ENCODE measurements around the gene DNAJA4.

The DNAJA4 gene

DNA sequence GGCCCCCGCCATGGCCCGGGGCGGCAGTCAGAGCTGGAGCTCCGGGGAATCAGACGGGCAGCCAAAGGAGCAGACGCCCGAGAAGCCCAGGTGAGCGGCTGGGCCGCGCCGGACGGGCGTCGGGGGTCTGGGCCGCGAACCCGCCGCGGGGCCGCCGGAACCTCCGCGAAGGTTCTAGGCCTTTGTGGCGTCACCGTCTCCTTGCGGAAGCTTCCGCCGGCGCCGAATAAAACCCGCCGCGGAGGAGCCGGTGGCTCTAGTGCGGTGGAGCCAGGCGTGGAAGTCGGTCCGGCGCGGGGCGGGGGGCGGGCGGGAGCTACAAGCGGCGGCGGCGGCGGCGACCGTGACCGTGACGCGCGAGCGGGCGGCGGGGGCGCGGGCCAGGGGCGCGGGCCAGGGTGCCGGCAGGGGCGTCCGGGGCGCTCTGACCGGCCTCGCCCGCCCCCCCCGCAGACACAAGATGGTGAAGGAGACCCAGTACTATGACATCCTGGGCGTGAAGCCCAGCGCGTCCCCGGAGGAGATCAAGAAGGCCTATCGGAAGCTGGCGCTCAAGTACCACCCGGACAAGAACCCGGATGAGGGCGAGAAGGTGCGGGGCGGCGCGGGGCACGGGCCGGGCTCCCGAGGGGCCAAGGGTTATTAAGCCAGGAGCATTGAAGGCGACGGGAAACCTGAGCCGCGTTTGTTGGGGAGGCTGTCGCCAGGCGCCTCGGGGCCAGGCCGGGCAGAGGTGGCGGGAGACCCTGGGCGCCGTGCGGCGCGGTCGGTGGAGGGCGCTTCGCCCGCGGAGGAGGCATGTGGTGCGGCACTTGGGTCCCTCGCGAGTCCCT, at the start of gene DNAJA4:
Gene DNAJA4, plus strand, starts transcription at position 259 of the 833 bp plus-strand sequence. Its CDS starts 202 bp downstream, at position 461.
- peak; percentile 32 to 41 for DNase-seq (ENCODE audit: low read depth in 1 of 2, low spot score in 1 of 2)

DNA sequence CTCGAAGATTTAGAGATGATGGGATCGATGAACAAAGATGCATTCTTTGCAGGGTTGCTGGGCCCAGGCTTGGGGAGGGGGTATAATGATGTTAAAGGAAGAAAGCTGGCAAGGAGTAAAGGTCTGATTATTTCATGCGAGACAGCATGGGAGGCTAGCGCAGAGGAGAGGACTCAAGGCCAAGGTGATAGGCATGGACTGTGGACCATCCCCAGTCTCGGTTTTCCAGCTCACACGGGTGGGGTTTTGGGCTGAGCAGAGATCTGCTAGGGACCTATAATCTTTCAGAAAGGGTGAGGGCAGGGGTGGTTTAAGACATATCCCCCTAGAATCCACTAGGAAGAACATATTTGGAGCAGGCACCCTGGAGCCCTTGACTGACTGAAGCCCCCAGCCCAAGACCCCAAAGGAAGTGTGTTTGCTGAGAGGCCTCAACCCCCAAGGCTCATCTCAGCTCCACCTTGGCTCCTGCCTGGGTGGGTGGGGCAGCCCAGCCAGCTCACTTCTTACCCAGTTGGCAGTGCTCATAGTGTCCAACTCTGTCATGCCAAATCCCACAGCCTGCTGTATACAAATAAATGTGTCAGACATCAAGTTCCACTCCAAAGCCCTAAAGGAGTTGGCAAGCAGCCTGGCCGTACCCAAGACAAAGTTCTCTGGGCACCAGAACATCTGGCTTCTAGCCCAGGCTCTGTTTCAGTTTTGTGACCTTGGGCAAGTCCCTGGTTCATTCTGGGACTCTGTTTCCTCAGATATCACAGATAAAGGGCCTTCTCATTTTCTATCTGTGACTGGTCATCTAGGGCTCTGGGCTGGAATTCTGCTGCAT, 47.9 kb upstream of the DNAJA4 start:
- DNase-seq (ENCODE audit: low read depth in 1 of 2, low spot score in 1 of 2): no peak

DNA sequence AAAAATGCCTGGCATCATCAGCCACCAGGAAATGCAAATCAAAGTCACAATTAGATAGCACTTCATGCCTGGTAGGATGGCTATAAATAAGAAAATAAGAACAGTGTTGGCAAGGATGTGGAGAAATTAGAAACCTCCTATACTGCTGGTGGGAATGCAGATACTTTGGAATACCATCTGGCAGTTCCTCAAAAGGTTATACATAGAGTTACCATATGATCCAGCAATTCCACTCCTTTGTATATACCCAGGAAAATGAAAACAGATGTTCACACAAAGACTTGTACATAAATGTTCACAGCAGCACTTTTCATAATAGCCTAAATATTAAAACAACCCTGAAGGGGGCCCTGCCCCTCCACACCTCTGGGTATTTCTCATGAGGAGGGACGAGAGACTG, 43.6 kb upstream of the DNAJA4 start:
- DNase-seq (ENCODE audit: low read depth in 1 of 2, low spot score in 1 of 2): no peak

DNA sequence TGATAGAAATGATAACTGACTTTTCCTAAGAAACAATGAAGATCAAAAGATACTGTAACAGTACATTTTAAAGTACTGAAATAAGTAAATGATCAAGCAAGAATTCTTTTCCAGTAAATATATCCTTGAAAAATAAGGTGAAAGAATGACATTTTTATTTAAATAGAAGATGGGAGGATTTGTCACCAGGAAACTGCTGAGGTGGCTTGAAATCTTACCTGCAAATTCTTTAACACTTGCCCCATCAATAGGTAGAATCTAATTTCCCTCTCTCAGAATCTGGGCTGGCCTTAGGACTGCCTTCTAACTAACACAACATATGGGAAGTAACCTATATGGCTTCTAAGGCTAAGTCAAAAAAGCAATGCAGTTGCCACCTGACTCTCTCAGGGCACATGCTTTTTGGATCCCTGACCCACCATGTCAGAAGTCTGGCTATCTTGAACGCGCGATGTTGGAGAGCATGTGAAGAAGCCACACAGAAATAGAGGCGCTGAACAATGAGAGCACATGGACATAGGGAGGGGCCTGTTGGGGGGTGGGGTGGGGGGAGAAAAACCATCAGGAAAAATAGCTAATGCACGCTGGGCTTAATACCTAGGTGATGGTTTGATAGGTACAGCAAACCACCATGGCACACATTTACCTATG, 41.5 kb upstream of the DNAJA4 start:
- DNase-seq (ENCODE audit: low read depth in 1 of 2, low spot score in 1 of 2): no peak

DNA sequence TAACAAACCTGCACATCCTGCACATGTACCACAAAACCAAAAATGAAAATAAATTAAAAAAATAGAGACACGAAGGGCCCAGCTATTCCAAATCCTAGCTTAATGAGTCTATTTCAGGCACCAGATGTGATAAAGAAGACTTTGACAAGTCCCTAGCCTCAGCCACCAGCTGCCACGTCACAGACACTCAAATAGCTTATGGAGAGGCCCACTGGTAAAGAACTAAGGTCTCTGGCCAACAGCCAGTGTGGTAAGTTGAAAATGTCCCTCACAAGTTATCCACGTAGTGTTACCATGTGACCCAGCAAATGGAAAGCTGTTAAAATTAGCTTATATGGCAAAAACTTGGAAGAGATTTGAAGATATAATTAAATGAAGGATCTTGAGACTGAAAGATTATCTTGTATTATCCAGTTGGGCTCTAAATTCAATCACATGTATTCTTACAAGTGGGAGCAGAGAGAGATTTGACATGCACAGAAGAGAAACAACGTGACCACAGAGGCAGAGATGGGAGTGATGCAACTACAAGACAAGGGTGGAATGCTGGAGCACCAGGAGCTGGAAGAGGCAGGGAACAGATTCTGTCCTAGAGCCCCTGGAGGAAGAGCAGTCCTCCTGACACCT, 40.9 kb upstream of the DNAJA4 start:
- no peak for DNase-seq (ENCODE audit: low read depth in 1 of 2, low spot score in 1 of 2)

DNA sequence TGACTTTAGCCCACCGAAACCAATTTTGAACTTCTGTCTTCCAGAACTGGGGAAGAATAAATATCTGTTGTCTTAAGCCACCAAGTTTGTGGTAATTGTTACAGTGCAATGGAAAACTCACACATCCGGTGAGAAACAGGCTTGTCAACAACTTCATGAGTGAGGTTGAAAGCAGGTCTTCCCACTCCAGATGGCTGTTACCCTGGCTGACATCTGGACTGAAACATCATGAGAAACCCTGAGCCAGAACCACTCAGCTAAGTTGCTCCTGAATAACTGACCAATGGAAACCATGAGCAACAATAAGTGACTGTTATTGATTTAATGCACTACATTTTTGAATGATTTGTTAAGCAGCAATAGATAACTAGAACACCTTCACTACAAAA, 40.3 kb upstream of the DNAJA4 start:
- DNase-seq (ENCODE audit: low read depth in 1 of 2, low spot score in 1 of 2): no peak

DNA sequence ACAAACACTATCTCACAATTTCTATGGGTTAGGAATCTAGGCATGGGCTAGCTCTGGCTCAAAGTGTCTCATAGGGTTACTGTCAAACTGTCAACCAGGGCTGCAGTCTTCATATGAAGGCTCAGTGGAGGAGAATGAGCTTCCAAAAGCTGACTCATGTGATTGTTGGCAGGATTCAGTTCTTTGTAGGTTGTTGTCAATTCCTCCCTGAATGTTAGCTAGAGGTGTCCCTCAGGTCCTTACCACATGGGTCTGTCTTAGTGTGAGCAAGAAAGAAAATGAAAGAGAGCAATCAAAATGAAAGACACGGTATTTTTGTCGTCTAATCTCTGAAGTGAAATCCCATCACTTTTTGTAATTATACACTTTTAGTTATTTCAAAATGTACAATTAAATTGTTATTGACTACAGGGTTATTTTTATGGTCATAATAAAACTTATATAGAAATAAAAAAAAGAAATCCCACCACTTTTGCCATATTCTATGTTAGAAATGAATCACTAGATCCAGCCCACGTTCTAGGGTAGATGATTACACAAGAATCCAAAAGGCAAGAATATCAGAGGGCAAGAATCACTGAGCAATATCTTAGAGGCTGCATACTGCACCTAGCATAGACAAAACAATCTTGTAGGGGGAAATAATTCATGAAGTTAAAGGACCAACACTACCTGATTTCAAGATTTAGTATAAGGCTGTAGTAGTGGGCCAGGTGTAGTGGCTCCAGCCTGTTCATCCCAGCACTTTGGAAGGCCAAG, 38.4 kb upstream of the DNAJA4 start:
- no peak for DNase-seq (ENCODE audit: low read depth in 1 of 2, low spot score in 1 of 2)

DNA sequence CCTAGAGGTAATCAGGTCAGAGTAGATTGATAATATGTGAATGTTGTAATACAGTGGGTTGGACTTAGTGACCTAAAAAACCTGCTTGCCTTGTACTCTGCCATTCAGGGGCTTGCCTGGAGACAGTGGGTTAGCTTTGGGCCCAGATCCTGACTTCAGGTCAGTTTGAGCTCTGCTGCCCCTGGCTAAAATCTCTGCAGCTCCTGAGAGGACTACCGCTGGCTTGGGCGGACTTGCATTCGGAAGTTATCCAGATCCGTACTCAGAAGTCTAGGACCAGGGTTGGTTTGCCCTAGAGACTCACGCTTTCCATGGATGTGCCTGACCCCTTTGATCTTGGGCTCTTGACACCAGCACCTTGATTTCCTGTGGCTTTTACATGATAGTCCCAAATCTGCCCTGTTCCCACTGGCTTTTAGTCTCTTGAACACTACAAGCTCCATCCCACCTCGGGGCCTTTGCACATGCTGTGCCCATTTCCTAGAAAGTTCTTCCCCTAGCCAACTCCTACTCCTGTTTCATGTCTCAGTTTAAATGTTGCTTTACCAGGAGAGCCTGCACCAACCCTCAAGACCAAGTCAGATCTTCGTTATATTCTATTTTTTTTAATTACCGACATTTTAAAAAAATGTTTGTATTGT, 35.9 kb upstream of the DNAJA4 start:
- no peak for DNase-seq (ENCODE audit: low read depth in 1 of 2, low spot score in 1 of 2)

- DNase-seq (ENCODE audit: low read depth in 1 of 2, low spot score in 1 of 2): no peak
These were observed 34.6 kb upstream of the DNAJA4 start for GRCh38 chr15:78229431-78230406.

DNA sequence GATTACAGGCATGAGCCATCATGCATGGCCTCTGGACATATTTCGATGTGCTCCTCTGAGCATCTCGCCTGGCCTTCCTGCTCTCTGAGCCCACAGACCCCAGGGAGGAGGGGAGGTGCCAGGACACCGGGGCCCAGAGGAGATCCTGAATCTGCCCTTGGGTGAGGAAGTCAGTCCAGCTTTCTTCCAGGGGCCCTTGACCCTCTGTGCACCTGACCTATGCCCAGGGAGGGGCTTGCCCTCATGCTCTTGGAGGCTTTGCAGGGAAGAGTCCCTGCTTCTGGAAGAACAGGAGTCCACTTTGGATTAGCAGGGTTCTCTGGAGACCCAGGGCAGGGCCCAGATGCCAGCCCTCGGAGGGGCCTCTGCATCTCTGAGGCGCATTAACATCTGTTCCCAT, 31.4 kb upstream of the DNAJA4 start:
- DNase-seq (ENCODE audit: low read depth in 1 of 2, low spot score in 1 of 2): no peak

GRCh38 chr15:78233496-78233895, 30.9 kb upstream of the DNAJA4 start:
- no peak for DNase-seq (ENCODE audit: low read depth in 1 of 2, low spot score in 1 of 2)

DNA sequence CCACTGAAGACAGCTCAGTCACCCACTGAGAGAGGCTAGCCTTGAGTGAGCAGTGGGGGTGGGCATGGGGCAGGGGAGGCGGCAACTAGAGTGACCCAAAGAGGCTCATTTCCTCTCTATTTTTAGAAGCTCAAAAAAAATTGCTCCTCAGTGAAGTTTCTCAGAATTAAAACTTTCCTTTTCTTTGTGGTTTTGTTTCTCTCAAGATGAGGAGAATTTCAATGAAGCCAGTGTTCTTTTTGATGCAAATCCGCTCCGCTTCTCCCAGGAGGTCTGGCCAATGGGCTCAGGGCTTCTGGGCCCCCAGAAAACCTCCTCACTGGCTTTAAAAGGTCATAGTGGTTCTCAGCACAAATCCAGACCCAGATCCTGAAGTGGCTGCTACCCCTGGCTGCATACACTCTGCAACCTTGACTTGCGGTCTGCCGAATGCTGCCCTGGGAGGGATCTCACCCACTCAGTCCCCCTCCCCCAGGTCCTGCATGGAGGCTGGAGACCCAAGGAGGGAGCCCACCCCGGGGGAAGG, 29.8 kb upstream of the DNAJA4 start, which contains the start of gene ACSBG1:
Gene ACSBG1, minus strand, starts transcription at position 51 of the 526 bp plus-strand sequence. CDS start 64 bp downstream, outside the sequence.
- DNase-seq (ENCODE audit: low read depth in 1 of 2, low spot score in 1 of 2): no peak

- no peak for DNase-seq (ENCODE audit: low read depth in 1 of 2, low spot score in 1 of 2)
These were observed 27.9 kb upstream of the DNAJA4 start for GRCh38 chr15:78236491-78236890.

- DNase-seq (ENCODE audit: low read depth in 1 of 2, low spot score in 1 of 2): no peak
These were observed 27.2 kb upstream of the DNAJA4 start for GRCh38 chr15:78237146-78237545.

DNA sequence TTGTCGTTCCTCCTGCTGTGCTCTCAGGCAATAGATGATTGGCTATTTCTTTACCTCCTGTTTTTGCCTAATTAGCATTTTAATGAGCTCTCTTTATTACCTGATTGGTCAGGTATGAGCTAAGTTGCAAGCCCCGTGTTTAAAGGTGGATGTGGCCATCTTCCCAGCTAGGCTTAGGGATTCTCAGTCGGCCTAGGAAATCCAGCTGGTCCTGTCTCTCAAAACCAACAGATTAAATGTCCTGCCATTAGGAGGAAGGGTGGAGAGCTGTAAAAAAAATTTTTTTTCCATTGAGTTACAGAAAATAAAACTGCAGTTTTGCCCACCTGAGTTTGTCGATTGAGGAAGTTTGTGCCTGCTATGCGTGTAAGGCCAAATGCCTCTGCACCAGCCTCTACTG, 24.6 kb upstream of the DNAJA4 start:
- DNase-seq (ENCODE audit: low read depth in 1 of 2, low spot score in 1 of 2): no peak

DNA sequence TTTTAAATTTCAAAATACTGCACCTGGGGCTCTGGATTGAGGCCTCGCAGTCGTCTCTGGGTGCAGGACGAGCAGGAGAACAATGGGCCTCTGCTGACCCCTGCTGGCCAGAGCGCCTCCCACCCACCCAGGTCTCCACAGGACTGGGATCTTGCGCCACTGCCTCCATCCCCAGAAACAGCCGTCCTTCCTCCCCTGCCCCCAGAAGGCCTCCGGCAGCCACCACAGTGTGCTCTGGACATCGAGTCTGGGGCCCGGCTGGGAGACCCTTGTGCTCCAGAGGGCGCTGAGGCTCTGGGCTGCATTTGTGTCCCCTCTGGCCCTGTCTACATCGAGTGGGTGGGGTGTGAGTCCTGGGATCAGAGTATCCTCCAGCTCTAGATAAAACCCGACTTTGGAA, 23.3 kb upstream of the DNAJA4 start:
- peak; percentile 74 to 75 for DNase-seq (ENCODE audit: low read depth in 1 of 2, low spot score in 1 of 2)

GRCh38 chr15:78242128-78242527, 22.2 kb upstream of the DNAJA4 start:
- DNase-seq (ENCODE audit: low read depth in 1 of 2, low spot score in 1 of 2): no peak

DNA sequence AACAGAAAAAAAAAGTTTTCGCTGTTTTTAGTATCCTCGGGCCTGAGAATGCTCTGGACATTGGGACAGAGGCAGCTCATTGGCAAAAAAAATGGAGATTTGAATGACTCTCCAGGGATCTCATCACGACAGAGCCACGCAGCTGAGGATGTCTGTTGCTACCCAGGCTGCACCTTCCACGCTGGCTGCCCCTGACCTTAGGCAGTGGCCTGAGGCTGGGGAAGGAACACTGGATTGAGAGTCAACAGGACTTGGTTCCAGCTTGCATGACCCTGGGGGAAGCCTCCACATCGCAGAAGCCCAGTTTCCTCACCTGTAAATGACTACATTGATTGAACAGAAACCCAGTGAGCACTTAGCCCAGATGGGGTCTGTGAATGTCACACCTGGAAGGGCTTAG, 21.3 kb upstream of the DNAJA4 start:
- DNase-seq (ENCODE audit: low read depth in 1 of 2, low spot score in 1 of 2): no peak

Measured in activated CD4-positive, alpha-beta T cell treated with anti-CD3 and anti-CD28 coated beads, Interleukin-2, amount 50 U/mL, for 24 hours (primary cell).